DOHH2 (cell line): Measurements from ENCODE around the gene CCDC77.

Experiments
- H3F3A ChIP-seq: fragments of 200-600 bp; sonication (generic), shearing (Covaris generic); 2 replicates; pipeline ENCODE4 v1.6.0; 2016; ENCODE audit warnings: antibody characterized with exemption, mild to moderate bottlenecking; ENCODE audit not compliant: control insufficient read depth, insufficient read depth
- H3K27ac ChIP-seq: fragments of 200-600 bp; sonication (generic); 2 replicates; pipeline ENCODE4 v1.5.1; 2014; ENCODE audit warnings: low read depth, mild to moderate bottlenecking, low read length, moderate library complexity
- H3K27me3 ChIP-seq: fragments of 200-600 bp; sonication (generic); 2 replicates; pipeline ENCODE4 v1.6.1; 2014; ENCODE audit warnings: mild to moderate bottlenecking, low read length, mixed read lengths; ENCODE audit not compliant: control insufficient read depth
- H3K36me3 ChIP-seq: fragments of 200-600 bp; sonication (generic); 2 replicates; pipeline ENCODE4 v1.6.1; 2014; ENCODE audit warnings: mild to moderate bottlenecking, low read length, moderate library complexity, mixed read lengths; ENCODE audit not compliant: control insufficient read depth
- H3K4me1 ChIP-seq: fragments of 200-600 bp; sonication (generic); 2 replicates; pipeline ENCODE4 v1.6.1; 2014; ENCODE audit warnings: mild to moderate bottlenecking, low read length, mixed read lengths; ENCODE audit not compliant: control insufficient read depth
- H3K4me2 ChIP-seq: fragments of 200-600 bp; sonication (generic); 2 replicates; pipeline ENCODE4 v1.6.0; 2014; ENCODE audit warnings: mild to moderate bottlenecking, low read length, moderate library complexity
- H3K4me3 ChIP-seq: fragments of 200-600 bp; sonication (generic); 2 replicates; pipeline ENCODE4 v1.5.1; 2014; ENCODE audit warnings: mild to moderate bottlenecking, low read length, mixed read lengths
- H3K79me2 ChIP-seq: fragments of 200-600 bp; sonication (generic); 2 replicates; pipeline ENCODE4 v1.6.1; 2014; ENCODE audit warnings: mild to moderate bottlenecking, low read length, mixed read lengths; ENCODE audit not compliant: control insufficient read depth
- H3K9me2 ChIP-seq: fragments of 200-600 bp; sonication (generic); replicated peaks from 2 replicates; pipeline ENCODE4 v1.6.1; 2014; ENCODE audit warnings: mild to moderate bottlenecking, low read length, mixed read lengths; ENCODE audit not compliant: control insufficient read depth
- H3K9me3 ChIP-seq: fragments of 200-600 bp; sonication (generic); 2 replicates; pipeline ENCODE4 v1.6.1; 2014; ENCODE audit warnings: antibody characterized with exemption, low read length, mixed read lengths; ENCODE audit not compliant: control insufficient read depth, insufficient read depth
- H4K20me1 ChIP-seq: fragments of 200-600 bp; sonication (generic); 2 replicates; pipeline ENCODE4 v1.6.0; 2014; ENCODE audit warnings: low read depth, mild to moderate bottlenecking, antibody characterized with exemption, low read length, moderate library complexity; ENCODE audit not compliant: control insufficient read depth, insufficient read depth
- CTCF ChIP-seq: fragments of 200-600 bp; sonication (generic); IDR thresholded peaks from one replicate; pipeline ENCODE4 v1.5.1; 2014; ENCODE audit warnings: antibody characterized with exemption, mild to moderate bottlenecking, low read depth, low read length; ENCODE audit not compliant: poor library complexity, severe bottlenecking
- EZH2phosphoT487 ChIP-seq: fragments of 200-600 bp; sonication (generic); IDR thresholded peaks from 2 replicates; pipeline ENCODE4 v1.6.1; 2017; ENCODE audit warnings: borderline replicate concordance, mild to moderate bottlenecking, antibody characterized with exemption, low read length, moderate library complexity, mixed read lengths

Gene CCDC77

GRCh38 chr12:484096-484495, 82.7 kb downstream of the CCDC77 start:
- no peaks in the 10 kb centered on the region for H3K79me2 ChIP-seq
- no peak for TF ChIP-seq EZH2phosphoT487
- TF ChIP-seq CTCF: no peak
- no peak overlapping the region for H3K4me2 ChIP-seq
- no peaks in the 10 kb centered on the region for H3K9me3 ChIP-seq
- H3K27me3 ChIP-seq: peaks cover 6% of the 10 kb centered on the region; the same call in 1 of the 2 replicates
- no peaks in the 10 kb centered on the region for H4K20me1 ChIP-seq
- no peaks in the 10 kb centered on the region for H3K9me2 ChIP-seq
- peaks cover 5% of the 10 kb centered on the region for H3K4me1 ChIP-seq
- H3K4me3 ChIP-seq: no peak overlapping the region
- no peak overlapping the region for H3K27ac ChIP-seq
- no peaks in the 10 kb centered on the region for H3K36me3 ChIP-seq
- no peaks in the 10 kb centered on the region for H3F3A ChIP-seq

- Histone ChIP-seq H4K20me1 (no peaks in the 10 kb centered on the region), H3K9me2 (no peaks in the 10 kb centered on the region), H3K4me2 (no peak overlapping the region), H3K9me3 (no peaks in the 10 kb centered on the region), H3K4me1 (no peaks in the 10 kb centered on the region), H3K36me3 (no peaks in the 10 kb centered on the region), H3K27me3 (no peaks in the 10 kb centered on the region; the same call in 1 of the 2 replicates), H3F3A (no peaks in the 10 kb centered on the region), H3K79me2 (no peaks in the 10 kb centered on the region), H3K4me3 (no peak overlapping the region), H3K27ac (no peak overlapping the region)
- TF ChIP-seq EZH2phosphoT487 (no peak), CTCF (no peak)
Measured at GRCh38 chr12:490260-490659, 88.8 kb downstream of the CCDC77 start.
